NCI-H524 (cell line): Measurements from ENCODE around the gene SH3BP4.

ENCODE experiments used
- DNase-seq, 2 experiments: peaks; one replicate each; lab custom pipeline; 2025; lab: John Stamatoyannopoulos, UW

The SH3BP4 gene

DNA sequence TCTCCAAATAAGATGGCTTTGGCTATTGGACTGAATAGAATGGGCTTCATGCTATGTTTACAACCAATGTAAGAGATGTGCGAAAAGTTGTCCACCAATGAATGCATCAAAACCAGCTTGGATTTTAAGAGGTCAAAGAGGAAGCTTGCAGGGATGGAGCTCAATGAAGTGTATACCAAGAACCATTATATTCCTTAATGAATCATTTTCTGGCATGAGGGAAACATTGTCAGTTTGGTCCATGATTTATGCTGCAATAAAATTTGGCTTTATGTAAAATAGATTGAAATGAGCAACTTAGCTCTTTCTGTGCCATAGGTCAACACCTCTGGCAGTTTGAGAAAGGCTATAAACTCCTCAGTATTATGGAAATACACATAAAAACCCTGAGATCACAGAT, 107.3 kb downstream of the SH3BP4 start:
- no peak for DNase-seq

DNA sequence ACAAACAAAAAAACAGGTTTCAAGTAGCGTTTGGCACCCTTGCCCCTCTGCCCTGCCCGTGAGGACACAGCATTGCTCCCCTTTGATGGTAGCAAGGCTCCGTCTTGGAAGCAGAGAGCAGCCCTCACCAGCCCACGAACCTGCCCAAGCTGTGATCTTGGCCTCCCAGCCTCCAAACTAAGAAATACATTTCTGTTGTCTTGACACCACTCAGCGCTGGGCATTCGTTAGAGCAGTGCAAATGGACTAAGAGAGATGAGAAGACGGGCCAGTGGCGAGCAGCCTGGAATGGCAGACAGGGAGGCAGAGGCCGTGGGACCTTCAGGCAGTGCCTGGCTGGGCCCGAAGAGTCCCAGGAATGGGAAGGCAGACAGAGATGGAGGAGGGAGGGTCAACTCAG, 109.8 kb downstream of the SH3BP4 start:
- DNase-seq = no peak

DNA sequence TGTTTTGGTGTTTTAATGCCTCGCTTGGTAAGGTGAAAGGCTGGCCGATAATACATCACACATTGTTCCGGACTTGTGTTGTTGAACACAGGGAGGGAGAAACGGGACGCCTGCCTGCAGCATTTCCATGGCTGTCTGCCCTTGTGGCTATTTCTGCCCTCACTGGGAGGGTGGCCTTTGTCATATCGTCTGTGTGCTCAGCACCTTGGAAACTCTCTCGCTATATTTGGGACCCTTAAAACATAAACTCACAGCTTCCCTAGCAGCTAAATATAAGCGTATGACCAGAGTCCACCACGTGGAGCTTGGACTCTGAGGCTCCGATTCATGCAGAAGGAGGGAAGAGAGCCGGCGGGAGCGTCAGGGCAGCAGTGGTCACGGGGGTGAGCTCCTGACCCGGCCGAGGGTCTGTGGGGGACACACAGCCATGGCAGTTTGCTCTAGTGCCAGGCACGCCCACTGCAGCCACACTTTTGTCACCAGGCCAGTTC, 111.7 kb downstream of the SH3BP4 start:
- no peak for DNase-seq

DNA sequence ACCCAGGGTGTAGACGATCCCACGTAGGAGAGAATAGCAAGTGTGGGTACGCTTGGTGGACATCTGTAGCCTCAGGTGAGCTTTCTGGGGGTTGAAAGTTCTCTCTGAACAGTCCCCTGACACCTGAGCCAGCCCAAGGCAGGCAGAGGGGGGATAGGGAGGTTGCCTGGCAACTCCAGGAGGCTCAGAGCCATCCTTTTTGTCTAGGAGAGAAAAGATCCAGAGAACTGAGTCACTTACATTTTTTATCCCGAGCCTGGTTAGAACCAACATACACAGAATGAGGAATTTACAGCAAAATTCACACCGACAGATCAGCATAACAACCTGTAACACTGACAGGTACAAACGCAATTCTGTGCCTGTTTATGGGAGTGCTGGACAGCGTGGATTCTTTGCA, 113.2 kb downstream of the SH3BP4 start:
- DNase-seq = no peak

DNA sequence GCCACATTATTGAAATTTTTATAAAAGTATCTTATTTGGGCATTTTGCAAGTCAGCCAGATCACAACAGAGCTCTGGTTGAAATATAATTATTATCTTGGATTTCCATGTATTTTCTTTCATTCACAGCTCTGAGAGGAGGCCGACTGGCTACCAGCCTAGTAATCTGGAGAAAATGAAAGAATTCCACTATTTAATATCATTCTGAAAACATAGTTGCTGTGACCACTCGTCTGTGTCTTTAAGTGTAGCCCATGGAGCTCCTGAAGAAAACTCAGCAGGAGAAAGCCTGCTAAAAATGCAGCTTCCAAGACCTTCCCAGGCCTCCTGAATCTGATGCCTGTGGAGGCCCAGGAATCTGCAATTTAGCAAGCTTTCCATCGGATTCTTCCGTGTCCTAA, 114.7 kb downstream of the SH3BP4 start:
- DNase-seq = no peak

DNA sequence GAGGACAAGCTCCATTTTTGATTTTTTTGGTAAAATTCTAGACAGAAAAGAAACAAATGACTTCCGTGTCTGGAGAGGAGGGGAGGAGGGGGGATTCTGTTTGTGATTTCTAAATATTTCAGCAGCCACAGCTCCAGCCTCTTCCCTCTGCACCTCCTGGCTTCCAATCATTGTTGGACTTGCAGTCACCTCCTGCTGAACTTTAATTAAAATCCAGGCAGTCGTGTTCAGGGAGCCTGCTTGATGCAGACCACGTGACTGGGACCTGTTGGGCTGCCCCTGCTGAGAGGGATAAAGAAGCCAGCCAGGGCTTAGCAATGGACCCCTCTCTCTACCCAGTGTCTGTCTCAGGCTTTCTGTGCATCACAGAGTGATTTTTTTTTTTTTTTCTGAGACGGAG, 115.1 kb downstream of the SH3BP4 start:
- peak in 1 of 2 experiments; percentile 11 for DNase-seq

DNA sequence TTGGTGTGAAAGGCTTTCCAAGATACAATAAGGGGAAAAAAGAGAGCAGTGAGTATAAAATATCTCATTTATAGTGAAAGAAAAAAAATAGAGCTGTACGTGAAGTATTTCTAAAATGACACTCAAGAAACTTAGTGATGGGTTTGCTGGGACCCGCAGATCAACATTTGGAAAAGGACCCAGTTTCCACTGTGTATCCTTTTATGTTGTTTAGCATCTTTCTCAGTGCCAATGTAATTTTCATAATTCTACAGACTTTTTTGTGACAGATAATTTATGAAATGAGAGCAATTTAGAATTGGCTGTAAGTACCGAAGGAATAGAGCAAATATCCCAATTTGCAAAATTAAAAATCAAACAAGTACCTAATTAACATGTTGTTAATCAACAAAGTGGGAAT, 116.9 kb downstream of the SH3BP4 start:
- DNase-seq = no peak

DNA sequence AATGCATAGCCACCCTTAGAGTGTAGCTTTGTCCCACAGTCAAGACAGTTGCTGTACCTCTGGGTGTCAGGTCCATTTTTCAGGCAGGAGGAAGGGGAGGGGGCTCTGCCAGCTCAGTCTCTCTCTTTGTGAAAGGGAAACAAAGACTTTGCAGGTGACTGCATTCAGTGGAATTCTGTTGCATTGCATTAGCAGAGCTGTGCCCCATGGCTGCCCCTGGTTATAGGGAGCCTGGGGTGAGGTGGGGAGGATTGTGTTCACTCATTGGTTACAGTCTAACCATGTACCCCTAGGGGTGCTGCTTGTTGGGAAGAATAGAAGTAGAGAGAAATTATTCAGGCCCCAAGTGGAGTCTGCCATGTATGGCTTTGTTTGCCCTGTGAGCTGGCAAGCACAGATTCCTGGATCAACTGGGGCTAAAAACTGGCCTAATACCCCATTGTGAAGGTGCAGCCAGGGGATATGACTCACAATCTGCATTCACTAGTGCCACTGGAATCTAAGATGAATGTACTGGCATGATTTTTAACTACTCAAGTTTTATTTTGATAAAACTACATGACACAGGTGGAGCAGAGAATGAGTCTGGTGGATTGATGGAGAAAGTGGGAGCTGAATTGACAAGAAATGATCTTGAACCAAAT, 118.4 kb downstream of the SH3BP4 start:
- no peak for DNase-seq

DNA sequence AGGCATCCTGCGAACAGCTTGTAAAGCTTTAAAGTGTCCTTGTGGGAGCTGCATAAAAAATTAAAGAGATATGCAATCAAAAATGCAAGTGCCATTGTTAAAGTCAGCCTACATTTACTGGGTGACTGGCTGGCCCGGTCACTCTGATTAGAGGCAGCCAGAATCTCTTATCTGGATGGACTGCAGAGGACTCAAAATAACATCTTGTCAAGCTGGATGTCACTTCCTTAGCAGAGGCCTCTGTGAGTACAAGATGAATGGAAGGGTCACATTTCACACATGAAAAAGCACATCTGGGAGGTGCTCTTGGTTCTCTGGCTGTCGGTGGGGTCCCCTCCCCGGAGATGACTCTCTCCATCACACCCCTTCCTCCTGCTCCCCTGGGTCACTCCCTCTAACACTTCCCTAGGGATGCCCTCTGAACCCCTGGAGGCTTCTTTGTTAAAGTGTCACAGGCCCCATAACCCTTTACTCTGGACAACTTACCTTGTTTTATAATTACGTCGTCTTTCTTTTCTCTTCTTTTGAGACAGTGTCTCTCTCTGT, 122.1 kb downstream of the SH3BP4 start:
- DNase-seq = peak in 1 of 2 experiments; percentile 17

DNA sequence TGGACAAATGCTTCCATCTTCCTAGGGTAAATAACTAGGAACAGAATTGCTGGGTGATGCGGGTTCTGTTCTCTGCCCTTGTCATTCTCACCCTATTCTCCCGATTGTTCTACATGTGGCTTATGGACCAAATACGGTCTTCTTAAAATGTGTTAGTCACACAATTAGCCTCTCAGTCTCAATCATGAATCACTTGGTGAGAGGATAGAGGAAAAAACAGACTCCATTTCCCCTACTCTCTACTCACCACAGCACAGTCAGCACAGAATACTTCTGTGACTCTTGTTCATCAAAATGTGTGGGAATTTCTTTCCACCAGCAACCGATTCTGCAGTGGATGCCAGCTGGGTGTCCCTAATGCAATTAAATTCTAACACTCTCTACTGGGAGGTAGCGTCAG, 125.2 kb downstream of the SH3BP4 start:
- no peak for DNase-seq

DNA sequence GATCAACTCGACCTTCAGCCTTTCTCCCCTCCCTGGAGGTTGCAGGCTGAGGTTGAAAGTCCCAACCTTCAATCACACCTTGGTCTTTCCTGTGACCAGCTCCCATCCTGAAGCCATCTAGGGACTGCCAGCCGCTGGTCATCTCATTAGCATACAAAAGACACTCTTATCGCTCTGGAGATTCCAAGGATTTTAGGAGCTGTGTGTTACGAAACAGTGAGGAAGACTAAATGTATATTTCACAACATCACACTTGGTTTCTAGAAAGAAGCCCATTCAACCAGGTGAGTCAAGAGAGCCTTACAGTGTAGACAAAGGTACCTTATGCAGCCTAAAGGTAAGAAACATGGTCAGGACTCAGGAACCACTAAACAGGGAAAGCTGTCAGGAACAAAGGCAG, 126.4 kb downstream of the SH3BP4 start:
- DNase-seq = no peak

DNA sequence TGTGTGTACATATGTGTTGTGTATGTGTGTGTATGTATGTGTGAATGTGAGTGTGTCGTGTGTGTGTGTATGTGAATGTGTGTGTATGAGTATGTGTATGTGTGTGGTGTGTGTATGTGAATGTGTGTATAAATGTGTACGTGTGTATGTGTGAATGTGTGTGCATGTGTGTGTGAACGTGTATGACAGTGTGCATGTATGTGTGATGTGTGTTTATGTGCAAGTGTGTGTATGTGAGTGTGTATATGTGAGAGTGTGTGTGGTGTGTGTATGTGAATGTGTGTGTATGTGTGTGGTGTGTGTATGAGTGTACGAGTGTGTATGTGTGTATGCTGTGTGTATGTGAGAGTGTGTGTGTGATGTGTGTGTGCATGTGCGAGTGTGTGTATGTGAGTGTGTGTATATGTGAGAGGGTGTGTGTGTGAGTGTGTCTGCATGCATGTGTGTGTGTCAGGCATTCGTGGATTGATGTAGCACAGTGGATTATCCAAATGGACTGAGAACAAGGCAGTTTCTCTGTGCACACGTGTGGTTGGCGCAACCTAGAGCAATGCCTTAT, 127.2 kb downstream of the SH3BP4 start:
- no peak for DNase-seq

DNA sequence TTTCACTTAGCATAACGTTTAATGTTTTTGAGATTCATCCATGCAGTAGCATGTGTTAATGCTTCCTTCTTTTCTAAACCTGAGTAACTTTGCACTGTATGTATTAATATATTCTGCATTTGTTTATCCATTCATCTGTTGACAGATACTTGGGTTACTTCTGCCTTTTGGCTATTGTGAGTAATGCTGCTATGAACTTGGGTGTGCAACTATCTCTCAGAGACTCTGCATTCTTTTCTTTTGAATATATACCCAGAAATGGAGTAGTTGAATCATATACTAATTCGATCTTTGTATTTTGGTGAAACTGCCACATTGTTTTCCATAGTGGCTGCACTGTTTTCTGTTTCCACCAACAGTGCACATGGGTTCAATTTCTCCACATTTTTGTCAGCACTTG, 128.3 kb downstream of the SH3BP4 start:
- DNase-seq = no peak

DNA sequence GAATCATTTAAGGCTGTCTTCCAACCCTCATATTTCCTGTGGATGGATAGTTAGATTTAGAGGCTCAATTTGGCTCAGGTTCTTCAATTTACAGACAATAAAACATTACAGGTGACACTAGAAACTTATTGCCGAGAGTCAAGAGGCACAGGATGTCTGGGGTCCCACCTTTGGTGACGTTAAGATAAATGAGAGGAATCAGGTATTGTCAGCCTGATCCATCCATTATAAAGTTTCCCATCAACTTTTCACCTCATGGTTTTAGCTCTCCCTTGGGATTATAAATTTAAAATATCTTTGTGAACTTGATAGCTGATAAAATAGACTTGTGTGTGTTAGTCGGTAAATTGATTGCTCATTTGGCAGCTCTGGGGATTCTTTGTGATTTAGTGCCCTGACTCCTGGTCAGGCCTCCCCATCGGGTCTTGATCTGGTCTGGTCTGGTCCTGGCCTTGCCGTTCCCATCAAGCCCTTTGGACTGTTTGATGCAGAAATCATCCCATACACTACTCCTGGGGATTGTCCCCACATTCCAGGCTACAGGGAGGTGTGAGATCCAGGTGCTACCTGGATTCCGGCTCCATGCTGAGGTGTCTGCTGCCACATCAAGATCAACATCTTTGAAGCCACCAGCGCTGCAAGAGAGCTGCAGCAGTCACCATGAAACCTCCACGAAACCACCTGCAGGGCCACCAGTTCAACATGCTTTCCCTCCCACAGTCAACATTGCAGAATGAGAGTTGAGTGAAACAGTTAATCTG, 130.9 kb downstream of the SH3BP4 start:
- no peak for DNase-seq

DNA sequence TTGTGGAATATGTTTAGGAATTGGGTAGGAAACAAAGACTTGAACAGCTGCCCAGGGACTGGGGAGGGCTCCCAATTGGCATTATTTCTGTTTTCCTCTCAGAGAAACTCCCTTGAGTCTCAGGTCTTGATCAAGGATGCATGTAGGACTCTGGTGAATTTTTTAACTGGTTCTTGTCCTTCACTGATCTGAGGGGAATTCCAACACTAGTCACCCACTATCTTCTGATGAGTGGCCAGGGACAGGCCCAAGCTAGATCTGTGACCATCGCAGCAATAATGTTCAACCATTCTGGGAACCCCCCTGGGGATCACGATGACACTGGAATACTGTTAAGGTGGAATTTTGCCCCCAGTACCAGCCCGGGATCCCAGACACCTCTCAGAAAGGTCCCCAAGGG, 132.0 kb downstream of the SH3BP4 start:
- DNase-seq = no peak

DNA sequence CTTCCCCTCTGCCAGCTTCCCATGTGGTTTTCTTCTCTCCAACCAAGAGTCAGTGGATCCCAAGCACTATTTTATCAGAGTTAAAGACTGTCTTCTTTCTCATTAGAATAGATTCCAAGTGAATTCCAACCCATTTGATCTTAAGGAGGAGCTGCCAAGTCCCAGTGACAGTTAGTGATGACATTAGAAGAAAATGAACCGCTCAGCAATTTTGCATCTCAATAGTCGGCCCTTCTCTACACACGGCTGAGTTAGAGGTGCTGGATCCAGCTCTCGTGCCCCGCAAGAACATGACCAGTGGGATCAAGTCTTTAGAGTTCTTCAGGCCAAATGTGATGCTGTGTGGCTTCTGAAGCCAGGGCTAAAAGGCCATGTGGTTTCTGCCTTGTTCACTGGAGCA, 132.6 kb downstream of the SH3BP4 start:
- no peak for DNase-seq

DNA sequence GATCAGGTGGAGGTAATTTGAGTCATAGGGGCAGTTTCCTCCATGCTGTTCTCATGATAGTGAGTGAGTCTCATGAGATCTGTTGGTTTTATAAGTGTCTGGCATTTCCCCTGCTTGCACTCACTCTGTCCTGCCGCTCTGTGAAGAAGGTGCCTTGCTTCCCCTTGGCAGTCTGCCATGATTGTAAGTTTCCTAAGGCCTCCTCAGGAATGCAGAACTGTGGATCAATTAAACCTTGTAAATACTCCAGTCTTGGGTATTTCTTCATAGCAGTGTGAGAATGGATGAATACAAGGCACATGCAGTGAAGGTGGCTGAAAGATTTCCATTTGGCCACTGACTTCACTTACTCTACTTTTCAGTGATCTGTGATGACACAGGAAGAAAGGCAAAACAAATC, 133.7 kb downstream of the SH3BP4 start:
- DNase-seq = no peak

DNA sequence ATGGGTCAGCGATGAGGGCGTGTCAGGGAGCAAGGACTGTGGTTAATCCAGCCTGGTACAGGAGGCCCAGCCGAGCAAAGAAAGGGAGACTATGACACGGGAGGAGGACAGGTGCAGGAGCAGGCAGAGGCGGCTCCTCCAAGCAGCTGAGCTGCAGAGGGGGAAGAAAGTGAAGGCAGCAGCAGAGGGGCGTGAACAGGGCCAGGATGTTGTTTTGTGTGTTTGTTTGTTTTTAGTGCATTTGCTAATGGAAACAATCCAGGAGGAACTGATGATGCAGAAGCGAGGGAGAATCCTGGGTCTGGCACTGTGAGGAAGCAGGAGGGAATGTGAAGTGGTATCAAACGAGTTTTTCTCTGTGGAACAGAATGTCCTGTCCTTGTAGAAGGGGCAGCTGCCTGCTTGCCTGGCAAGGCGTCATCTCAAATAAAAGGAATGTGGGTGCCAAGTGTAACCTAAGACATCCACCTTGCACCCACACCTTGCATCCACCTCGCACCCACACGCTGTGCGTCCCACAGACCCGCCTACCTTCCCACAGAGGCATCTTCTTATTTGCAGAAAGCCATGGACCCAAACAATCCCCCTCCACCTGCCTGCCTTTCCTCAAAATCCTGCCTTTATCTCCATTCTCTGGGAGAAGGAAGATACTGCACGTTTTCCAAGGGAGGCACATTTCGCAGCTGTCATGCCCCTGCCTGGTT, 134.8 kb downstream of the SH3BP4 start:
- DNase-seq = no peak

DNA sequence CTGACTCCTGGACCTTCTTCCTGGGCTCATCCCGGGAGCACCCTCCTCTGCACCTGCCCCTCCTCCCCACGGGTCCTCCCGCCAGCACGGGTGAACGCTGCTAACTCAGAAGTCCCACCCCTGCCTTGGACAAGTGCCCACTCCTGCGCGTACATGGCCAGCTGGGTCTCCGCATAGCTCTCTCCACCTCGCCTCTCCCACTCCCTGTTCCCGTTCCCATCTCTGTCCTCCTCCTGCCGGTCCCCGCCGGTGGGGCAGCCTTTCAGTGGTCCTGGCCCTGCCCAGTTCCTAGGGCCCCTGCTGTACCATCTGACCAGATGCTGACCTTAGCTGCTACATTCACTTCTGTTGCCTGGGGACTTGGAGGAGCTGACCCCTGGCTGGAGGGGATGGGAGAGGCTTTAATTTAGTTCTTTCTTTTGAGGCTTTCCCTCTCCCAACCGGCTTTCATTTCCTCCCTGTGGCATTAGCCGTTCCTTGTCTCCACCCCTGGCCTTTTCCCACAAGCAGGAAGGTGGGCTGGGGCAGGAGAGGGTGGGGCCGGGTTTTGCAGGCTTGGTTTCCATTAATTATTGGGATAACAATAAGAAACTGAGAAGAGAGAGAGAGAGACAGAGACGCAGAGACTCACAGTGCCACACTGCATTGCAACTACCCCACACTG, 136.1 kb downstream of the SH3BP4 start:
- no peak for DNase-seq

DNA sequence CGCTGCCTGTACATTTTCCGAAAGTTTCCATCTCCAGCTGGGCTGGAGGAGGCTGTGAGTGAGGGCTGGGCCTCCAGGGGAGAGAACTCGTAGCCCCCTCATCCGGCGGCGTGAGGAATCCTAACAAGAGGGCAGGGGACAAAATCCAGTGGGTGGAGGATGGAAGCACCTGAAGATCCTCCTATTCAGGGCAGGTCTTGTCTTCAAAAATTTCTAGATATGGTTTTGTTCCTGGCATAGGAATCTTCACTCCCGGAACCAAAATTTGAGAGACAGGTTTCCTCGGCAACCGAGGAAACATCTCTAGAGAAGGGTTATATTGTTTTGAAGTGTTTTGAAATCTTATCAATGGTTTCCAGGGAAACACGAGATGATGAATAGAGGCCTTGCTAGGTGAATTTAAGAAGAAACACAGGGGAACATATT, 136.7 kb downstream of the SH3BP4 start:
- no peak for DNase-seq

DNA sequence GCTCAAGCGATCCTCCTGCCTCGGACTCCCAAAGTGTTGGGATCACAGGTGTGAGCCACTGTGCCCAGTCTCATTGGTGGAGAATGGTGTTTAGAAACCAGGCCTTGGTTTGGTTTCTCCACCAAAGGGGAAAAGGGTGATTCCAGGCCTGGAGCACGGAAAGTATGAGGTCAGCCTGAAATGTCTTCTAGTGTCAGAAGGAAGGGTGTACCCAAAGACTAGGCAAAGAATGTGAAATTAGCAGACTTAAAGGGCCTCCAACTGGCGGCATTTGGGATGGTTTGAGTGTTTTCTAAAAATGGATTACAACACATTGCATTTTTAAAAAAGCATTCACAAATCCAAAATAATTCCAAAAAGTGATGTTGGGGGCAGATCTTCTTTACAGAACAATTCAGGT, 139.6 kb downstream of the SH3BP4 start:
- DNase-seq = no peak

DNA sequence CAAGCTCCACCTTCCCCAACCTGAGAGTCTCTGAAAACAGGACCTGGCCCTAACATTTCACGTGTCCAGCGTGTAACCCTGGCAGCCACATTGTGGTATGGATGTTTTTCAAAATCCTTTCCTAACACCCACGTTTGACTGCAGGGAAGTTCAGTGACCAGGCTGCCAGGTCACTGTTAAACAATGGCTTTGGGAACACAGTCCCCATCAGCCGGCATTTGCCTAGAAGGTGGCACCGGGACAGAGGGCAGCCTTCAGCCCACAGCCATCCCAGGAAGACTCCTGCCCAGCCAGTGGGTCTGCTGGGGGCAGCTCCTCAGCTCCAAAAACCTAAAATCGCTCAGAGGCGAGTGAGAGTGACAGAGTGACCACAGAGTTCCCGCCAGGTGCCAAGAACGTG, 140.2 kb downstream of the SH3BP4 start:
- no peak for DNase-seq
